Erythroblast (primary cell): ENCODE data around the gene WDFY2.

Experiments used
- GATA1 ChIP-seq: IDR thresholded peaks from 2 replicates; pipeline ENCODE4 v1.6.1; 2011; ENCODE audit warnings: low read depth, mild to moderate bottlenecking, control low read depth, low read length, moderate library complexity
- POLR2A ChIP-seq: IDR thresholded peaks from 2 replicates; pipeline ENCODE4 v1.6.1; 2011; ENCODE audit warnings: mild to moderate bottlenecking, low read length

GRCh38 chr13:51724721-51725120 lies 140.5 kb downstream of the WDFY2 start:
- TF ChIP-seq POLR2A (no peak), GATA1 (no peak)
